MM.1S (cell line): Measurements from ENCODE around the gene CACNB4.

Source experiments
- EZH2 ChIP-seq: fragments of 300-600 bp; sonication (generic); optimal IDR thresholded peaks from 2 replicates; pipeline ENCODE3; 2017; ENCODE audit warnings: low read depth, mild to moderate bottlenecking, antibody characterized with exemption, low read length, mixed read lengths
- EZH2phosphoT487 ChIP-seq: fragments of 300-600 bp; sonication (generic); IDR thresholded peaks from 2 replicates; pipeline ENCODE4 v1.6.1; 2018; ENCODE audit warnings: antibody characterized with exemption, low read length
- TF ChIP-seq, protein P1 (sequence below): fragments of 300-600 bp; sonication (generic); IDR thresholded peaks from 2 replicates; pipeline ENCODE4 v1.5.1; 2016; ENCODE audit warnings: antibody characterized with exemption, low read length, mixed read lengths

DNA sequence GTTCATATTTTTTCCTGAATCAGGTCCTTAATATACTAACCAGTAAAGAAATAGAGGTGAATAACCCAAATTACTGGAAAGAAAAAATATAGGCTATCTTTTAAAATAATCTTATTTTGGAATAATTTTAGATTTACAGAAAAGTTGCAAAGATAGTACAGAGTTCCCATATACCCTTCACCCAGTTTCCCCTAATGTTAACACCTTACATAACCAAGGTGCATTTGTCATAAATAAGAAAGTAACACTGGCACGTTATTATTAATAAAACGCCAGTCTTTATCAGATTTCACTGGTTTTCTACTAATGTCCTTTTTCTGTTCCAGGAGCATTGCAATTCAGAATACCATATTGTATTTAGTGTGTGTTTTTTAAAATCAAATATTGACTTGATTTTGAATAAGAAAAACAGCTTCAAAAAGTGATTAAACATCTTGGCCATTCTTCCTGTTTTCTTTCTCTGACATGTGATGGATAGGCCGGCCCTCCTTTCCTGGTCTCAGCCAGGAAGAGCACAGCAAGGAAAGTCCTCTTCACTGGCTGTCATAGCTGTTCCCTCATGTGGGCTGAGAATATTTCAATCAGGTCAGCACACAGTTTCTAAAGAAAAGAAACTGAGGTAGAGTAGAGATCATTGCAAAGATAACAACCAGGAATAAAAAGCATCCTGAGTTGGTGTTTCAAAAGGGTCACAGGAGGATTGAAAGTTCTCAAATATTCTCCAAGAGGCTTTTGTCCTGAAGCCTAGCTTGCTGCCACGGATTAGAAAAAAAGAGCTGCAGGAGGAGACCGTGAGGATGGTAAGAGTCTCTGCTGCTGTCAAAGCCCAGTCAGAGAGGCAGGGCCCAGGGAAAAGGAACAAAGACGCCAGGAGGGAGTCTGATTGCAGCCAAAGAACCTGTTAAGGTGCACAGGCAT, 191.3 kb downstream of the CACNB4 start:
- TF ChIP-seq, protein P1, sequence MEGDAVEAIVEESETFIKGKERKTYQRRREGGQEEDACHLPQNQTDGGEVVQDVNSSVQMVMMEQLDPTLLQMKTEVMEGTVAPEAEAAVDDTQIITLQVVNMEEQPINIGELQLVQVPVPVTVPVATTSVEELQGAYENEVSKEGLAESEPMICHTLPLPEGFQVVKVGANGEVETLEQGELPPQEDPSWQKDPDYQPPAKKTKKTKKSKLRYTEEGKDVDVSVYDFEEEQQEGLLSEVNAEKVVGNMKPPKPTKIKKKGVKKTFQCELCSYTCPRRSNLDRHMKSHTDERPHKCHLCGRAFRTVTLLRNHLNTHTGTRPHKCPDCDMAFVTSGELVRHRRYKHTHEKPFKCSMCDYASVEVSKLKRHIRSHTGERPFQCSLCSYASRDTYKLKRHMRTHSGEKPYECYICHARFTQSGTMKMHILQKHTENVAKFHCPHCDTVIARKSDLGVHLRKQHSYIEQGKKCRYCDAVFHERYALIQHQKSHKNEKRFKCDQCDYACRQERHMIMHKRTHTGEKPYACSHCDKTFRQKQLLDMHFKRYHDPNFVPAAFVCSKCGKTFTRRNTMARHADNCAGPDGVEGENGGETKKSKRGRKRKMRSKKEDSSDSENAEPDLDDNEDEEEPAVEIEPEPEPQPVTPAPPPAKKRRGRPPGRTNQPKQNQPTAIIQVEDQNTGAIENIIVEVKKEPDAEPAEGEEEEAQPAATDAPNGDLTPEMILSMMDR, result no peak
- no peak for TF ChIP-seq EZH2phosphoT487
- no peak for TF ChIP-seq EZH2
